Loucy (cell line): ENCODE data around the gene PTK6.

Experiments
- H2AFZ ChIP-seq: fragments of 200-600 bp; sonication (generic); 2 replicates; pipeline ENCODE4 v1.6.0; 2016; ENCODE audit warnings: antibody characterized with exemption, mild to moderate bottlenecking, low read length, moderate library complexity
- H3F3A ChIP-seq: fragments of 200-600 bp; 2 replicates; pipeline ENCODE4 v1.6.0; 2016; ENCODE audit warnings: antibody characterized with exemption, low read depth, mild to moderate bottlenecking
- H3K27me3 ChIP-seq: fragments of 200-600 bp; sonication (generic); 2 replicates; pipeline ENCODE4 v1.6.1; 2014; ENCODE audit warnings: low read length, mild to moderate bottlenecking; ENCODE audit not compliant: insufficient read depth, poor library complexity, severe bottlenecking
- H3K36me3 ChIP-seq: fragments of 200-600 bp; sonication (generic); 2 replicates; pipeline ENCODE4 v1.6.1; 2016; ENCODE audit warnings: low read length; ENCODE audit not compliant: insufficient read depth
- H3K4me1 ChIP-seq: fragments of 200-600 bp; sonication (generic); 2 replicates; pipeline ENCODE4 v1.5.1; 2014; ENCODE audit warnings: low read length, mild to moderate bottlenecking; ENCODE audit not compliant: insufficient read depth, poor library complexity, severe bottlenecking
- H3K4me2 ChIP-seq: fragments of 200-600 bp; sonication (generic); 2 replicates; pipeline ENCODE4 v1.6.0; 2014; ENCODE audit warnings: antibody characterized with exemption, low read length, low read depth, mild to moderate bottlenecking; ENCODE audit not compliant: poor library complexity, severe bottlenecking
- H3K4me3 ChIP-seq: fragments of 200-600 bp; sonication (generic); 2 replicates; pipeline ENCODE4 v1.5.1; 2014; ENCODE audit warnings: low read length, mild to moderate bottlenecking, mixed read lengths; ENCODE audit not compliant: poor library complexity, severe bottlenecking
- H3K79me2 ChIP-seq: fragments of 200-600 bp; sonication (generic); 2 replicates; pipeline ENCODE4 v1.6.1; 2014; ENCODE audit warnings: low read length; ENCODE audit not compliant: insufficient read depth
- H3K9ac ChIP-seq: fragments of 200-600 bp; sonication (generic); 2 replicates; pipeline ENCODE4 v1.6.0; 2014; ENCODE audit warnings: mild to moderate bottlenecking, low read depth, low read length, moderate library complexity; ENCODE audit not compliant: poor library complexity, severe bottlenecking
- H3K9me2 ChIP-seq: fragments of 200-600 bp; sonication (generic); replicated peaks from 2 replicates; pipeline ENCODE4 v1.6.1; 2016; ENCODE audit warnings: low read depth, low read length, mixed read lengths
- H3K9me3 ChIP-seq: fragments of 200-600 bp; sonication (generic); 2 replicates; pipeline ENCODE4 v1.6.1; 2014; ENCODE audit warnings: mild to moderate bottlenecking, antibody characterized with exemption, low read length, low read depth; ENCODE audit not compliant: insufficient read depth
- H4K20me1 ChIP-seq: fragments of 200-600 bp; sonication (generic); 2 replicates; pipeline ENCODE4 v1.6.0; 2014; ENCODE audit warnings: antibody characterized with exemption, low read length, mild to moderate bottlenecking; ENCODE audit not compliant: insufficient read depth, poor library complexity, severe bottlenecking
- EZH2phosphoT487 ChIP-seq: fragments of 200-600 bp; IDR thresholded peaks from 2 replicates; pipeline ENCODE4 v1.6.1; 2018; ENCODE audit warnings: antibody characterized with exemption, mild to moderate bottlenecking, moderate library complexity, borderline replicate concordance
- TF ChIP-seq, protein P1 (sequence below): fragments of 200-600 bp; sonication (generic); conservative IDR thresholded peaks from 2 replicates; pipeline ENCODE4 v1.5.1; 2014; ENCODE audit warnings: mild to moderate bottlenecking, antibody characterized with exemption, low read length

PTK6 gene

DNA sequence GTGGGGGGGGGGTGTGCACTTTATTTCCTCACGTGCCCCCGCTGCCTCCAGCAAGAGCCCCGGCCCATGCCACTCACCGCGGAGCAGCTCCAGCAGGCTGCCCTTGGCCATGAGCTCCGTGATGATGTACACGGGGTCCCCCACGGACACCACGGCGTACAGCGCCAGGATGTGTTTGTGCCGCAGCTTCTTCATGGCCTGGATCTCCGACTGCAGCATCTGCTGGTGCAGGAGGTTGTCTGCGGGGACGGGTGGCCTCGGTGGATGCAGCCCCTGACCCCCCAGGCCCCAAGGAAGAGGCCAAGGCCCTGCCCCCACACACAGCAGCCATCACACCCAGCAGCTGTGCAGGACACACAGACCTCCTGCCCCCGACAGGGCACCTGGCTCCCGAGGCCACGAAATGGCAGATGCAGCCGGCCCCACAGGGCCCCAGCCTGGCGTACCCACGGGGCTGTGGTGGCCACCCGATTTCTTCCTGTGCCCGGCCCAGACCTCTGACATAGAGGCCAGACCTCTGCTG, 4.7 kb downstream of the PTK6 start:
- Histone ChIP-seq H3K79me2 (no peaks in the 10 kb centered on the region), H3K9ac (no peak overlapping the region), H3F3A (no peaks in the 10 kb centered on the region), H3K4me2 (no peak overlapping the region), H4K20me1 (no peaks in the 10 kb centered on the region), H3K9me3 (no peaks in the 10 kb centered on the region), H3K4me1 (peaks cover 6% of the 10 kb centered on the region), H2AFZ (no peak overlapping the region), H3K9me2 (no peaks in the 10 kb centered on the region), H3K4me3 (no peak overlapping the region), H3K36me3 (no peaks in the 10 kb centered on the region), H3K27me3 (no peaks in the 10 kb centered on the region)
- TF ChIP-seq EZH2phosphoT487, result no peak
- TF ChIP-seq, protein P1, sequence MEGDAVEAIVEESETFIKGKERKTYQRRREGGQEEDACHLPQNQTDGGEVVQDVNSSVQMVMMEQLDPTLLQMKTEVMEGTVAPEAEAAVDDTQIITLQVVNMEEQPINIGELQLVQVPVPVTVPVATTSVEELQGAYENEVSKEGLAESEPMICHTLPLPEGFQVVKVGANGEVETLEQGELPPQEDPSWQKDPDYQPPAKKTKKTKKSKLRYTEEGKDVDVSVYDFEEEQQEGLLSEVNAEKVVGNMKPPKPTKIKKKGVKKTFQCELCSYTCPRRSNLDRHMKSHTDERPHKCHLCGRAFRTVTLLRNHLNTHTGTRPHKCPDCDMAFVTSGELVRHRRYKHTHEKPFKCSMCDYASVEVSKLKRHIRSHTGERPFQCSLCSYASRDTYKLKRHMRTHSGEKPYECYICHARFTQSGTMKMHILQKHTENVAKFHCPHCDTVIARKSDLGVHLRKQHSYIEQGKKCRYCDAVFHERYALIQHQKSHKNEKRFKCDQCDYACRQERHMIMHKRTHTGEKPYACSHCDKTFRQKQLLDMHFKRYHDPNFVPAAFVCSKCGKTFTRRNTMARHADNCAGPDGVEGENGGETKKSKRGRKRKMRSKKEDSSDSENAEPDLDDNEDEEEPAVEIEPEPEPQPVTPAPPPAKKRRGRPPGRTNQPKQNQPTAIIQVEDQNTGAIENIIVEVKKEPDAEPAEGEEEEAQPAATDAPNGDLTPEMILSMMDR, result no peak

DNA sequence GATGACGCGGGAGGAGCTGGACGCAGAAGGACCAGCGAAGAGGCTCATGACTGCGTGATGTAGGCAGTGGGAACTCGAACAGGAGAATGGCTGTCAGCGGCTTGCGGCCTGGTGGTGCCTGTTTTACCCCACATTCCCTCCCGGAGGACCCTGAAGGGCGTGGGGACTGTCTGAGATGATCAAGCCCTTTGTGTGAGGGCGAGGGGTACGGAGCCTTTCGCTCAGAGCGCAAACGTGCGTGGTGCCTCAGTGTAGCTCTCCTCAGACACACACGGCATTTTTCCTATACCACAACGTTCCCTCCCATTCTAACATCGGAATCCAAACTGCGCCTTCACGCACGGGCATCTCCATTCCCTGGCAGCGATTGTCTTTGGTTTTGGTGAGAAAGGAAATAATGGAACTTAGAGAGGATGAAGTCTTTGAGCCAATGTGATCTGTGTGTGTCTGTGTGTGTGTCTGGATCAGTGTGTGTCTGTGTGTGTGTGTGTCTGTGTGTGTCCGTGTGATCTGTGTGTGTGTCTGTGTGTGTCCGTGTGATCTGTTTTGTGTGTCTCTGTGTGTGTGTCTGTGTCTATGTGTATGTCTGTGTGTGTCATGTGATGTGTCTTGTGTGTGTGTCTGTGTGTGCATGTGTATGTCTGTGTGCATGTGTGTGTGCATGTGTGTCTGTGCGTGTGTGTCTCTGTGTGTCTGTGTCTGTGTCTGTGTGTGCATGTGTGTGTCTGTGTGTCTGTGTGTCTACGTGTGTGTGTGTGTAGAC, 5.3 kb downstream of the PTK6 start:
- Histone ChIP-seq H3F3A (no peaks in the 10 kb centered on the region), H3K27me3 (no peaks in the 10 kb centered on the region), H3K9me2 (no peaks in the 10 kb centered on the region), H3K4me1 (no peaks in the 10 kb centered on the region), H4K20me1 (no peaks in the 10 kb centered on the region), H3K9me3 (no peaks in the 10 kb centered on the region), H3K4me3 (no peak overlapping the region), H3K79me2 (no peaks in the 10 kb centered on the region), H2AFZ (no peak overlapping the region), H3K9ac (no peak overlapping the region), H3K36me3 (no peaks in the 10 kb centered on the region), H3K4me2 (no peak overlapping the region)
- TF ChIP-seq, protein P1, result no peak
- no peak for TF ChIP-seq EZH2phosphoT487

DNA sequence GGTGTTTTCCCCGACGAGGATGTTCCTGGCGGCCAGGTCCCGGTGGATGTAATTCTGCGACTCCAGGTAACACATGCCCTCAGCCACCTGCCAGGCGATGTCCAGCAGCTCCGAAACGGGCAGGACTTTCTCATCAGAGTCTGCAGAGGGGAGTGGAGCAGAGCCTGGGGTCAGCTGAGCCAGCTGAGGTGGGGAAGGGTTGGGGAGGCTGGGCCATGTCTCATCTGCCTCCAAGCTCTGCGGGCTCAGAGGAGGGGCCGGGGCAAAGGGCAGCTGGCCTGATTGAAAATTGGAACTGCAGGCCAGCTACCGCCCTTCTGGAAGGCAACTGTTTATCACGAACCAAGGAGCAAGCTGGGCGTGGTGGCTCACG, 6.4 kb downstream of the PTK6 start:
- no peak overlapping the region for H3K9ac ChIP-seq
- H3K9me3 ChIP-seq, result no peaks in the 10 kb centered on the region
- H3K9me2 ChIP-seq, result no peaks in the 10 kb centered on the region
- no peak overlapping the region for H3K4me3 ChIP-seq
- H2AFZ ChIP-seq, result no peak overlapping the region
- no peaks in the 10 kb centered on the region for H3K27me3 ChIP-seq
- H4K20me1 ChIP-seq, result no peaks in the 10 kb centered on the region
- H3F3A ChIP-seq, result no peaks in the 10 kb centered on the region
- H3K4me2 ChIP-seq, result no peak overlapping the region
- no peaks in the 10 kb centered on the region for H3K36me3 ChIP-seq
- H3K79me2 ChIP-seq, result no peaks in the 10 kb centered on the region
- no peaks in the 10 kb centered on the region for H3K4me1 ChIP-seq
- TF ChIP-seq EZH2phosphoT487, result no peak
- TF ChIP-seq, protein P1, result no peak
